ENCODE data around the gene KIAA0040. TPM values are rescaled to one million over a fixed set of nuclear protein-coding genes. Genes with fewer than 3 reads are reported as not detected.

Gene KIAA0040
- total and polyA plus RNA-seq, 10 of the 15 experiments (the other 5 are each of a cell fraction or from before 2014, with no cell fraction given), result 7.6 to 47.7 (median 23.5) TPM

DNA sequence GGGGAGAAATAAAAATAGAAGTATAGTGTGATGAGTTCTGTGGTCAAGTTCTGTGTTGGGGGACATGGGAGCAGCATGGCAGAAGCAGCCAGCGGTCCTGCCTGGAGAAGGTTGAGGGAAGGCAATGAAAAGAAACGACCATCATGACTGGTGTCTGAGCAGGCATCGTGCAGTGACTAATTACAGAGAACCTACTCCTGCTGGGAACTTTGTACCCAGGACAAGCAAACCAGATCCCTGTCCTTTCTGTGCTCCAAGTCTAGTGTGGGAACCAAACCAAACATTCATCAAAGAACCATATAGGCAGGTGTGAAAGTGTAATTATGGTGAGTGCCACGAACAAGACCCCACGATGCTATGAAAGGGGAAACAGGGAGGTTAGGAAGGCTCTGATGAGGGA is 25.8 kb downstream of the KIAA0040 start:
- intact Hi-C loops (cut with micrococcal nuclease; ENCODE audit: unreplicated experiment) (no loop called here), in situ Hi-C loops (cut with MboI) (no loop called here)
- ChIA-PET RAD21 (ENCODE audit: unreplicated experiment) (no interaction called here), CTCF (interaction anchor here (3.1 to 12.8 kb wide), 2 partner anchors 12 to 149 kb away, joined by 20 to 477 read pairs; no protein-coding TSS in a partner anchor), POLR2A (interaction anchor here (1.2 to 1.3 kb wide), 3 partner anchors 11 to 54 kb away, joined by 3 read pairs; no protein-coding TSS in a partner anchor), SMC1A (ENCODE audit: uncharacterized antibody, unreplicated experiment) (interaction anchor here (1.2 to 3.5 kb wide), 3 partner anchors 12 to 152 kb away, joined by 3 to 15 read pairs (median 13); no protein-coding TSS in a partner anchor)
- Histone ChIP-seq H3K36me3 (ENCODE audit: control insufficient read depth in 2 of 2, insufficient read depth in 2 of 2, low read length in 1 of 2) (peaks cover 10 to 30% of the 10 kb centered on the region in 2 experiments), H3K9ac (ENCODE audit: control insufficient read depth, insufficient read depth, low read length) (no peak overlapping the region), H3K79me2 (ENCODE audit: control insufficient read depth, insufficient read depth, low read length) (no peaks in the 10 kb centered on the region), H4K20me1 (ENCODE audit: control insufficient read depth, insufficient read depth) (no peaks in the 10 kb centered on the region), H3K27ac (ENCODE audit: control insufficient read depth, insufficient read depth) (no peak overlapping the region), H3K4me3 (no peak overlapping the region), H3K27me3 (replicated peaks in 1 of 2; ENCODE audit: control insufficient read depth in 2 of 2, insufficient read depth in 2 of 2, low read length in 1 of 2) (no peaks in the 10 kb centered on the region), H3K4me2 (ENCODE audit: control insufficient read depth, insufficient read depth) (no peak overlapping the region), H3K4me1 (ENCODE audit: control insufficient read depth, insufficient read depth, low read length) (no peaks in the 10 kb centered on the region), H3K9me3 (replicated peaks; ENCODE audit: control insufficient read depth, insufficient read depth, low read length) (no peaks in the 10 kb centered on the region), H2AFZ (ENCODE audit: control insufficient read depth, low read depth, low read length) (no peak overlapping the region)
- ATAC-seq (no peak), DNase-seq (ENCODE audit: low read depth, low spot score) (no peak), FAIRE-seq (no peak)
- 86% methylated on average over 5 of the region's 5 CpGs for WGBS (ENCODE audit: insufficient coverage, insufficient replicate concordance, low lambda C conversion rate, missing lambda C conversion rate)
- no TSS peak for BruUV-seq (replicated peaks)
- TF ChIP-seq ESRRA (IDR thresholded peaks at IDR 0.05; ENCODE audit: low read length) (no peak), ZSCAN29 (IDR thresholded peaks at IDR 0.05) (no peak)

DNA sequence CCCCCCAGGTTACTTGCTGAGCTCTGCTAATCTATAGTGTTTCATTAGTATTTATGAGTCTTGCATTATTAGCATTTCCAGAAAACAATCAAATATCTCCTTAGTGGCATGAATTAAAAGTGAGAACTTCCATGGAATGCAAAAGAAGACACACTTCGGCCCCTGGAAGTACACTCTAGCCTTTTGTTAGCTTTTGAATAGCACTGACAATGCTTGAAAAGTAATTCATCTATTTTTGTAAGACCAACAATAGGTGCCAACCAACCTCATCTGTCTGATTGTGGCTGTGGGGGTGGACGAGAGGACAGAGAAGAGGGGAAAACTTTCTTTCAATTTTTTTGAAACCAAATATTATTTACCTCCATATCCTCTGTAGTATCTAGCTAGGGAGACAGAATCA is 27.8 kb downstream of the KIAA0040 start:
- ChIA-PET SMC1A (ENCODE audit: uncharacterized antibody, unreplicated experiment) (interaction anchor here (1.1 to 3.5 kb wide), 5 partner anchors 9 to 154 kb away, joined by 3 to 15 read pairs (median 6); no protein-coding TSS in a partner anchor), RAD21 (ENCODE audit: unreplicated experiment) (interaction anchor here (0.7 to 1.7 kb wide), 4 partner anchors 10 to 154 kb away, joined by 3 to 5 read pairs (median 3); no protein-coding TSS in a partner anchor), CTCF (interaction anchor here (0.9 to 12.8 kb wide), 5 partner anchors 8 to 151 kb away, joined by 4 to 477 read pairs (median 17); no protein-coding TSS in a partner anchor), POLR2A (interaction anchor here (0.6 kb wide), 1 partner anchor 147 kb away, joined by 3 read pairs; no protein-coding TSS in a partner anchor)
- no peak overlapping the region for H2AFZ ChIP-seq (ENCODE audit: control insufficient read depth, low read depth, low read length)
- intact Hi-C loops (cut with micrococcal nuclease; ENCODE audit: unreplicated experiment) (no loop called here), in situ Hi-C loops (cut with MboI) (no loop called here)
- 69% methylated on average over 2 of the region's 2 CpGs for WGBS (ENCODE audit: insufficient coverage, insufficient replicate concordance, low lambda C conversion rate, missing lambda C conversion rate)
- no peaks in the 10 kb centered on the region for H4K20me1 ChIP-seq (ENCODE audit: control insufficient read depth, insufficient read depth)
- no peak for FAIRE-seq
- no peak overlapping the region for H3K9ac ChIP-seq (ENCODE audit: control insufficient read depth, insufficient read depth, low read length)
- no TSS peak for BruUV-seq (replicated peaks)
- no peak overlapping the region for H3K4me3 ChIP-seq
- no peak for TF ChIP-seq KAT2A (conservative IDR thresholded peaks at IDR 0.05; ENCODE audit: control insufficient read depth, low read depth, low read length)
- no peak for TF ChIP-seq POLR2AphosphoS5 (IDR thresholded peaks at IDR 0.05; ENCODE audit: low read length)
- TF ChIP-seq, protein P1, sequence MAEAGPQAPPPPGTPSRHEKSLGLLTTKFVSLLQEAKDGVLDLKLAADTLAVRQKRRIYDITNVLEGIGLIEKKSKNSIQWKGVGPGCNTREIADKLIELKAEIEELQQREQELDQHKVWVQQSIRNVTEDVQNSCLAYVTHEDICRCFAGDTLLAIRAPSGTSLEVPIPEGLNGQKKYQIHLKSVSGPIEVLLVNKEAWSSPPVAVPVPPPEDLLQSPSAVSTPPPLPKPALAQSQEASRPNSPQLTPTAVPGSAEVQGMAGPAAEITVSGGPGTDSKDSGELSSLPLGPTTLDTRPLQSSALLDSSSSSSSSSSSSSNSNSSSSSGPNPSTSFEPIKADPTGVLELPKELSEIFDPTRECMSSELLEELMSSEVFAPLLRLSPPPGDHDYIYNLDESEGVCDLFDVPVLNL (IDR thresholded peaks at IDR 0.05; ENCODE audit: low read depth, low read length), result no peak
- TF ChIP-seq, protein P2, sequence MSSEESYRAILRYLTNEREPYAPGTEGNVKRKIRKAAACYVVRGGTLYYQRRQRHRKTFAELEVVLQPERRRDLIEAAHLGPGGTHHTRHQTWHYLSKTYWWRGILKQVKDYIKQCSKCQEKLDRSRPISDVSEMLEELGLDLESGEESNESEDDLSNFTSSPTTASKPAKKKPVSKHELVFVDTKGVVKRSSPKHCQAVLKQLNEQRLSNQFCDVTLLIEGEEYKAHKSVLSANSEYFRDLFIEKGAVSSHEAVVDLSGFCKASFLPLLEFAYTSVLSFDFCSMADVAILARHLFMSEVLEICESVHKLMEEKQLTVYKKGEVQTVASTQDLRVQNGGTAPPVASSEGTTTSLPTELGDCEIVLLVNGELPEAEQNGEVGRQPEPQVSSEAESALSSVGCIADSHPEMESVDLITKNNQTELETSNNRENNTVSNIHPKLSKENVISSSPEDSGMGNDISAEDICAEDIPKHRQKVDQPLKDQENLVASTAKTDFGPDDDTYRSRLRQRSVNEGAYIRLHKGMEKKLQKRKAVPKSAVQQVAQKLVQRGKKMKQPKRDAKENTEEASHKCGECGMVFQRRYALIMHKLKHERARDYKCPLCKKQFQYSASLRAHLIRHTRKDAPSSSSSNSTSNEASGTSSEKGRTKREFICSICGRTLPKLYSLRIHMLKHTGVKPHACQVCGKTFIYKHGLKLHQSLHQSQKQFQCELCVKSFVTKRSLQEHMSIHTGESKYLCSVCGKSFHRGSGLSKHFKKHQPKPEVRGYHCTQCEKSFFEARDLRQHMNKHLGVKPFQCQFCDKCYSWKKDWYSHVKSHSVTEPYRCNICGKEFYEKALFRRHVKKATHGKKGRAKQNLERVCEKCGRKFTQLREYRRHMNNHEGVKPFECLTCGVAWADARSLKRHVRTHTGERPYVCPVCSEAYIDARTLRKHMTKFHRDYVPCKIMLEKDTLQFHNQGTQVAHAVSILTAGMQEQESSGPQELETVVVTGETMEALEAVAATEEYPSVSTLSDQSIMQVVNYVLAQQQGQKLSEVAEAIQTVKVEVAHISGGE (CRISPR knock-in tag; IDR thresholded peaks at IDR 0.05), result no peak
- no peak for TF ChIP-seq JUND (IDR thresholded peaks at IDR 0.05; ENCODE audit: low read depth, low read length)
- TF ChIP-seq MTA2 (IDR thresholded peaks at IDR 0.05; ENCODE audit: low read depth), result no peak
- no peak for ATAC-seq
- no peaks in the 10 kb centered on the region for H3K4me1 ChIP-seq (ENCODE audit: control insufficient read depth, insufficient read depth, low read length)
- DNase-seq (ENCODE audit: low read depth, low spot score), result no peak
- no peaks in the 10 kb centered on the region for H3K79me2 ChIP-seq (ENCODE audit: control insufficient read depth, insufficient read depth, low read length)
- H3K36me3 ChIP-seq (ENCODE audit: control insufficient read depth in 2 of 2, insufficient read depth in 2 of 2, low read length in 1 of 2), result peaks cover 14 to 40% of the 10 kb centered on the region in 2 experiments
- H3K27ac ChIP-seq (ENCODE audit: control insufficient read depth, insufficient read depth), result no peak overlapping the region
- no peaks in the 10 kb centered on the region for H3K27me3 ChIP-seq (replicated peaks in 1 of 2; ENCODE audit: control insufficient read depth in 2 of 2, insufficient read depth in 2 of 2, low read length in 1 of 2)
- H3K9me3 ChIP-seq (replicated peaks; ENCODE audit: control insufficient read depth, insufficient read depth, low read length), result no peaks in the 10 kb centered on the region
- no peak overlapping the region for H3K4me2 ChIP-seq (ENCODE audit: control insufficient read depth, insufficient read depth)
